SU-DHL-6 (cell line): Measurements from ENCODE around the gene LIPH.

Experiments
- EZH2phosphoT487 ChIP-seq: fragments of 200-600 bp; sonication (generic), shearing (Covaris generic); conservative IDR thresholded peaks from 2 replicates; pipeline ENCODE4 v1.6.1; 2018; ENCODE audit warnings: mild to moderate bottlenecking, antibody characterized with exemption, low read length, moderate library complexity, mixed read lengths
- TF ChIP-seq, protein P1 (sequence below): fragments of 200-600 bp; sonication (generic); IDR thresholded peaks from one replicate; pipeline ENCODE4 v1.5.1; 2017; ENCODE audit warnings: antibody characterized with exemption, mild to moderate bottlenecking, low read length, moderate library complexity; ENCODE audit not compliant: insufficient read depth, poor library complexity, severe bottlenecking

DNA sequence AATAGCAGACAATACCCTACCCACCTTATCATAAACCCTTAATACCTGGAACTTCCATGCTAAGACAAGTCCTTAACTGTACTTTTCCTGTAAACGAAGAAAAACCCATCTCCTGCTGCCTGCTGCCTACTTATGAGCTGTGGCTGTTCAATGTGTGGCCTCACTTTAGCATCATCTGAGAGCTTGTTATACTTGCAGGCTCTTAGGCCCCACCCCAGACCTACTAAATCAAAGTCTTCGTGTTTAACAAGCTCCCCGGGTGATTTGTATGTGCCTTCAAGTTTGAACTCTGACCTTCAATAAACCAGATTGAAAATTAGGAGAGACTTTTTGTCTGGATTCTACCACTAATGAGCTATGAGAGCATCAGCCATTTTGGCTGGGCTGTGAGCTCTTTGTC lies 82.8 kb downstream of the LIPH start:
- TF ChIP-seq, protein P1, sequence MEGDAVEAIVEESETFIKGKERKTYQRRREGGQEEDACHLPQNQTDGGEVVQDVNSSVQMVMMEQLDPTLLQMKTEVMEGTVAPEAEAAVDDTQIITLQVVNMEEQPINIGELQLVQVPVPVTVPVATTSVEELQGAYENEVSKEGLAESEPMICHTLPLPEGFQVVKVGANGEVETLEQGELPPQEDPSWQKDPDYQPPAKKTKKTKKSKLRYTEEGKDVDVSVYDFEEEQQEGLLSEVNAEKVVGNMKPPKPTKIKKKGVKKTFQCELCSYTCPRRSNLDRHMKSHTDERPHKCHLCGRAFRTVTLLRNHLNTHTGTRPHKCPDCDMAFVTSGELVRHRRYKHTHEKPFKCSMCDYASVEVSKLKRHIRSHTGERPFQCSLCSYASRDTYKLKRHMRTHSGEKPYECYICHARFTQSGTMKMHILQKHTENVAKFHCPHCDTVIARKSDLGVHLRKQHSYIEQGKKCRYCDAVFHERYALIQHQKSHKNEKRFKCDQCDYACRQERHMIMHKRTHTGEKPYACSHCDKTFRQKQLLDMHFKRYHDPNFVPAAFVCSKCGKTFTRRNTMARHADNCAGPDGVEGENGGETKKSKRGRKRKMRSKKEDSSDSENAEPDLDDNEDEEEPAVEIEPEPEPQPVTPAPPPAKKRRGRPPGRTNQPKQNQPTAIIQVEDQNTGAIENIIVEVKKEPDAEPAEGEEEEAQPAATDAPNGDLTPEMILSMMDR = no peak
- TF ChIP-seq EZH2phosphoT487 = no peak
